Prostate gland (tissue), 2 donors: ENCODE data around the gene SRSF7. TPM values are rescaled to one million over a fixed set of nuclear protein-coding genes. Genes with fewer than 3 reads are reported as not detected.
"Not testable (repeated sequence)": the region's sequence is repeated elsewhere in the genome, so short reads cannot be mapped to it uniquely, and the experiment has no call there.

ENCODE experiments used
- DNase-seq: peaks from one replicate; pipeline ENCODE4 v3.0.0-alpha.2; 2019; ENCODE audit warnings: low spot score
- H3K27ac ChIP-seq, 2 donors: fragments of 200-600 bp; sonication (generic); 2 replicates each; pipeline ENCODE4 v1.5.1; 2017 to 2019
- H3K27me3 ChIP-seq: fragments of 200-600 bp; sonication (generic); replicated peaks from 2 replicates; pipeline ENCODE4 v1.5.1; 2019; ENCODE audit not compliant: insufficient read depth
- H3K36me3 ChIP-seq, 2 donors: fragments of 200-600 bp; sonication (generic); 1 replicate in 1 of 2; 2 replicates in 1 of 2; pipeline versions ENCODE4 v1.5.1 to v1.8.1; 2017 to 2019
- H3K4me1 ChIP-seq: fragments of 200-600 bp; sonication (generic); replicated peaks from 2 replicates; pipeline ENCODE4 v1.5.1; 2019
- H3K4me3 ChIP-seq, 2 donors: fragments of 200-600 bp; sonication (generic); 2 replicates each; pipeline ENCODE4 v1.5.1; 2017 to 2019
- H3K9me3 ChIP-seq: fragments of 200-600 bp; sonication (generic); 2 replicates; pipeline ENCODE4 v1.5.1; 2017
- CTCF ChIP-seq, 4 experiments: fragments of 200-600 bp in 2 of 4; fragments of 450-650 bp in 2 of 4; sonication (generic) in 2 of 4; IDR thresholded peaks; 1 replicate in 3 of 4; 2 replicates in 1 of 4; pipeline ENCODE4 v1.5.1; 2016 to 2019; ENCODE audit warnings: antibody characterized with exemption in 4 of 4, mild to moderate bottlenecking in 2 of 4, moderate library complexity in 2 of 4
- POLR2A ChIP-seq: fragments of 450-650 bp; IDR thresholded peaks from one replicate; pipeline ENCODE4 v1.6.1; 2016; ENCODE audit warnings: antibody characterized with exemption, mild to moderate bottlenecking
- POLR2AphosphoS5 ChIP-seq: sonication (generic); formaldehyde crosslinking; IDR thresholded peaks from one replicate; pipeline ENCODE4 v1.6.1; 2017; ENCODE audit warnings: antibody characterized with exemption
- WGBS: methylation state at CpG from one replicate; pipeline ENCODE4 v1.1.5; 2018; 5-methylcytosine and 5-hydroxymethylcytosine counted together
- intact Hi-C: fragments of 100-400 bp; cut with DNase I; formaldehyde crosslinking; loops from one replicate; pipeline ENCODE4 v1.14.2; 2022
- total RNA-seq, 2 donors: library from RNA; depleted of rRNA; stranded (reverse); fragments of >200 nt; gene quantifications; one replicate each; pipeline ENCODE4 v1.1.0, GENCODE V29; 2016

The SRSF7 gene
- total RNA-seq, 2 donors from 2014 or later = 73.2 to 84.4 TPM

GRCh38 chr2:38708900-38709566, 42.1 kb downstream of the SRSF7 start:
- TF ChIP-seq CTCF (IDR thresholded peaks at IDR 0.05) = no peak
- no peak for TF ChIP-seq POLR2A
- TF ChIP-seq POLR2AphosphoS5 = no peak
- H3K27ac ChIP-seq = no peak overlapping the region

GRCh38 chr2:38708491-38708890, 42.7 kb downstream of the SRSF7 start:
- H3K27me3 ChIP-seq, H3K36me3 ChIP-seq, H3K9me3 ChIP-seq, H3K4me1 ChIP-seq, DNase-seq, H3K27ac ChIP-seq, H3K4me3 ChIP-seq: not testable (repeated sequence)
- WGBS = 88% methylated on average over 9 of the region's 9 CpGs
- intact Hi-C loops = loop anchor here (2.0 kb wide), 1 partner anchor 118 kb away; no protein-coding TSS in a partner anchor

More at GRCh38 chr2:38708900-38709566, 42.1 kb downstream of the SRSF7 start:
- intact Hi-C loops = loop anchor here (2.0 kb wide), 1 partner anchor 118 kb away; no protein-coding TSS in a partner anchor
- no peaks in the 10 kb centered on the region for H3K27me3 ChIP-seq
- H3K4me3 ChIP-seq = no peak overlapping the region
- H3K4me1 ChIP-seq = no peaks in the 10 kb centered on the region
- no peak for DNase-seq
- 81% methylated on average over 12 of the region's 12 CpGs for WGBS
- no peaks in the 10 kb centered on the region for H3K9me3 ChIP-seq
- no peaks in the 10 kb centered on the region for H3K36me3 ChIP-seq

GRCh38 chr2:38706846-38707345, 44.3 kb downstream of the SRSF7 start:
- Histone ChIP-seq H3K36me3 (no peaks in the 10 kb centered on the region), H3K4me1 (no peaks in the 10 kb centered on the region), H3K4me3 (no peak overlapping the region), H3K27ac (no peak overlapping the region), H3K9me3 (no peaks in the 10 kb centered on the region), H3K27me3 (no peaks in the 10 kb centered on the region)
- WGBS = 89% methylated on average over 6 of the region's 6 CpGs
- no peak for DNase-seq
- no peak for TF ChIP-seq CTCF (IDR thresholded peaks at IDR 0.05)
- no peak for TF ChIP-seq POLR2A
- TF ChIP-seq POLR2AphosphoS5 = no peak
- intact Hi-C loops = no loop called here

- TF ChIP-seq POLR2AphosphoS5 = peak; percentile 45
- TF ChIP-seq POLR2A = no peak
- no peak for TF ChIP-seq CTCF (IDR thresholded peaks at IDR 0.05)
- intact Hi-C loops = no loop called here
- Histone ChIP-seq H3K4me3 (no peak overlapping the region), H3K9me3 (no peaks in the 10 kb centered on the region), H3K4me1 (no peaks in the 10 kb centered on the region), H3K27ac (no peak overlapping the region), H3K27me3 (no peaks in the 10 kb centered on the region), H3K36me3 (no peaks in the 10 kb centered on the region)
- no peak for DNase-seq
- 65% methylated on average over 2 of the region's 2 CpGs for WGBS
These were observed 46.5 kb downstream of the SRSF7 start for GRCh38 chr2:38704664-38705063.

- intact Hi-C loops = not testable (repeated sequence)
These were observed 47.8 kb downstream of the SRSF7 start for GRCh38 chr2:38703336-38703735.

GRCh38 chr2:38702413-38702812, 48.7 kb downstream of the SRSF7 start:
- no peak for DNase-seq
- 100% methylated on average over 1 of the region's 1 CpG for WGBS
- no peak for TF ChIP-seq POLR2AphosphoS5
- TF ChIP-seq POLR2A = no peak
- H3K36me3 ChIP-seq = no peaks in the 10 kb centered on the region
- no peak overlapping the region for H3K27ac ChIP-seq
- H3K4me3 ChIP-seq = no peak overlapping the region
- no peaks in the 10 kb centered on the region for H3K9me3 ChIP-seq
- no peaks in the 10 kb centered on the region for H3K27me3 ChIP-seq
- intact Hi-C loops = no loop called here
- H3K4me1 ChIP-seq = no peaks in the 10 kb centered on the region

More at GRCh38 chr2:38703336-38703735, 47.8 kb downstream of the SRSF7 start:
- WGBS = 97% methylated on average over 5 of the region's 5 CpGs
- H3K27ac ChIP-seq, H3K9me3 ChIP-seq, H3K27me3 ChIP-seq, H3K4me1 ChIP-seq, H3K4me3 ChIP-seq, H3K36me3 ChIP-seq, DNase-seq: not testable (repeated sequence)
